NCI-H1092 treated with DMSO at 0.1 percent for 48 hours (cell line): ENCODE data around the gene CPA1.
"Not testable (repeated sequence)": the region's sequence is repeated elsewhere in the genome, so short reads cannot be mapped to it uniquely, and the experiment has no call there.

Source experiments
- DNase-seq: peaks from one replicate; lab custom pipeline; 2025; lab: John Stamatoyannopoulos, UW

Gene CPA1

GRCh38 chr7:130372402-130373165 lies 7.7 kb upstream of the CPA1 start:
- no peak for DNase-seq

DNA sequence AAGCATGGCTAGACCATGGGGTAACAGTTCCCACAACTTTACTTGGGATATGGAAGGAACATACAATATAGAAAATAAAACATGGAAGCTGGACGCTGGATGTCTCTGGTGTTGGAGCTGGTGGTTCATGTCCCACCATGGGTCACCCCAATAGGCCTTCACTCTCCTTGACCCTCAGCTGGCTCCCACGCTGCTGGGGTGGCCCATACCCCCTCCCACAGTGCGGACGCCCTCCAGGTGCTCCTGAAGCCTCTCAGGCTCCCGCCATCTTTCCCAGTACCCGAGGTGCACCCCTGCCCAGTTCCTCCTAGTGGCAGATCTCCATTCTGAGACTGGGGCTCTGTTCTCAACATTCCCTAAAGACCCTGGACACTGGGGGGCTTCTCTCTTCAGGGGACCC lies 5.8 kb upstream of the CPA1 start:
- DNase-seq, result no peak

DNA sequence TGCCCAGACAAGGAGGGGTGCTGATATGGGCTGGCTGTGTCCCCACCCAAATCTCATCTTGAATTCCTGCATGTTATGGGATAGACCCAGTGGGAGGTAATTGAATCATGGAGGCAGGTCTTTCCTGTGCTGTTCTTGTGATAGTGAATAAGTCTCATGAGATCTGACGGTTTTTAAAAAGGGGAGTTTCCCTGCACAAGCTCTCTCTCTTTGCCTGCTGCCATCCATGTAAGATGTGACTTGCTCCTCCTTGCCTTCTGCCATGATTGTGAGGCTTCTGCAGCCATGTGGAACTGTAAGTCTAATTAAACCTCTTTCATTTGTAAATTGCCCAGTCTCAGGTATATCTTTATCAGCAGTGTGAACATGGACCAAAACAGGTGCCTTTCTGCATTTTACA lies 3.8 kb upstream of the CPA1 start:
- DNase-seq, result not testable (repeated sequence)

- DNase-seq, result no peak
These were observed 3.1 kb upstream of the CPA1 start for GRCh38 chr7:130377178-130377577.

- DNase-seq, result no peak
These were observed 1.3 kb upstream of the CPA1 start for GRCh38 chr7:130379019-130379418.

GRCh38 chr7:130379532-130379920 lies 768 bp upstream of the CPA1 start:
- no peak for DNase-seq

- DNase-seq, result no peak
These were observed 664 bp downstream of the CPA1 start for GRCh38 chr7:130380861-130381455.

GRCh38 chr7:130381468-130382312 lies 1.4 kb downstream of the CPA1 start:
- no peak for DNase-seq

DNA sequence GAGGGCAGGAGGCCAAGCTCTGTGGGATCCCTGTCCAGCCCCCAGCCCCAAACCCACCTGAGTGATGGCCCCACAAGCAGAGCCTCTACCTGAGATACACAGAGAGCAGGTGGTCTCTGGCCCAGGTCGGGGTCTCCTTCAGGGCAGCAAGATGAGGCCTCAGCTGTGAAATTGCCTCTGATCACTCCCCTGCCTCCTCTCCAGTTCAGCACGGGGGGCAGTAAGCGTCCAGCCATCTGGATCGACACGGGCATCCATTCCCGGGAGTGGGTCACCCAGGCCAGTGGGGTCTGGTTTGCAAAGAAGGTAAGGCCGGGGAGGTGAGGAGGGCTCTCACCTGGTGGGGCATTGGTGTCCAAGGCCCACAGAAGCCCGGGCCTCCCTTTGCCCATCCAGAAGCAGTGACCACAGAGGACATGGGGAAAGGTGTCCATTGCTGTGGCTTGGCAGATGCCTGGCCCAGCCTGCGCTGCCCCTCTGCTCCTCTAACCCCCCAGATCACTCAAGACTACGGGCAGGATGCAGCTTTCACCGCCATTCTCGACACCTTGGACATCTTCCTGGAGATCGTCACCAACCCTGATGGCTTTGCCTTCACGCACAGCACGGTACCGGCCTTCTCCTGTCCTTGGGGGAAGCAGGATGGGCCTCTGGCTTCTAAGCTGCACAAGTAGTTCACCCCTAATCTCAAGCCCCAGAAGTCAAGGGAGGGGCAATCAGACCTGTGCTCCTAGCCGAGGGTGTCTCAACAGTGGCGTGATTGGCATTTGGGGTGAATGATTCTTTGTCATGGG lies 3.1 kb downstream of the CPA1 start:
- no peak for DNase-seq

DNA sequence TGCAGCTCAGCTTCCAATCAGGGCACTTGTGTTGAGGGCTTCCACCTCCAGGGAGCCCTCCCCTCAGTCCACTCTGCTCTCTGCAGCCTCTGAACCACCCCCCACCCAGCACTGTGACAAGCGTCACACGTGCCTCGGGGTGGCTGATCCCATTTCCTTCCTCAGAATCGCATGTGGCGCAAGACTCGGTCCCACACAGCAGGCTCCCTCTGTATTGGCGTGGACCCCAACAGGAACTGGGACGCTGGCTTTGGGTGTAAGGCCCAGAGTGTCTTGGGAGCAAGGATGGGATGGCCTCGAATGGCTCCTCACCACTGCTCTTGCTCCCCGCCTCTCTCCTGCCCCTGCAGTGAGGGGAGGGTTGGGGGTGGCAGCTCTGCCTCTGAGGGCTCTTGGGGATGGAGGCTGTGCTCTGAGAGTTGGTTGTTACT lies 4.1 kb downstream of the CPA1 start:
- no peak for DNase-seq

DNA sequence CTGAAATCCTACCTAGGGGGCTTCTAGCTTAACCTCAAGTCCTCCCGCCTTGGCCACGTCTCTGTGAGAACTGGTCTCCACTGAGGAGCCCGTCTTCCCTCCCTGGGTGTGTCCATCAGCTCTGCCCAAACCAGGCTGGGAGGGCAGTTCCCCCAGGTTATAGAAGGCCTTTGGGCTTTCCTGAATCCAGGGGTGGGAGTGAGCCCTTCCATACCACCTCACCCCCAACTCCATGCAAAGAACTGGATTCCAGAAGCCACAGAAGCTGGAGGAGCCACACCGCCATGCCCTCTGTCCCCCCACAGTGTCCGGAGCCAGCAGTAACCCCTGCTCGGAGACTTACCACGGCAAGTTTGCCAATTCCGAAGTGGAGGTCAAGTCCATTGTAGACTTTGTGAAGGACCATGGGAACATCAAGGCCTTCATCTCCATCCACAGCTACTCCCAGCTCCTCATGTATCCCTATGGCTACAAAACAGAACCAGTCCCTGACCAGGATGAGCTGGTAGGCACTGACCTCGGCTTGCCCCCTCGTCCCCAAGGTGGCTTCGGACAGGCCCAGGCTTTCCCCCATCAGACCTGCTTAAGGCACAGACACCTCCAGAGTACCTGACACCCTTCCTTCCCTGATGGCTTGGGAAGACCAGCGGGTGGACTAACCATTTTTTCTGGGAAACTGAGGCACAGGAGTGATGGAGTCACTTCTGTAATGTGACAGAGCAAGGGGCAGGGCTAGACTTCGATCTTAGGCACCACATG lies 4.7 kb downstream of the CPA1 start:
- no peak for DNase-seq

DNA sequence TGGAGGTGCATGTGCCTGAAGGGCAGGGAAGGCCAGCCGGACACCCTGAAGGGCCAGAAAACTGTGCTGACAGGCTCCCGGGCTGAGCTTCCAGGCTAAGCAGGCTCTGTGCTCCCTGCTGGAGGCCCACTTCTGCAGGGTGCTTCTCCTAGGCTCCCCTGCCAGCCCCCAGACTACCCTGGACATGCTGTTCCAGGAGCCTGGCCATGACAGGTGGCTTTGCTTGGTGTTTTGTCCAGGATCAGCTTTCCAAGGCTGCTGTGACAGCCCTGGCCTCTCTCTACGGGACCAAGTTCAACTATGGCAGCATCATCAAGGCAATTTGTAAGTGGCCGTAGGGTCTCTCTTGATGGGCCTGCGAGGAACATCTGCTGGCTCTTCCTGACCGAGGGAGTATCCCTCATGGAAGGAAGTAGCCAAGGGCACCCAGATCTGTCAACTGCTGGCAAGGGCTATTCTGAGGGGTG lies 5.3 kb downstream of the CPA1 start:
- DNase-seq, result no peak

DNA sequence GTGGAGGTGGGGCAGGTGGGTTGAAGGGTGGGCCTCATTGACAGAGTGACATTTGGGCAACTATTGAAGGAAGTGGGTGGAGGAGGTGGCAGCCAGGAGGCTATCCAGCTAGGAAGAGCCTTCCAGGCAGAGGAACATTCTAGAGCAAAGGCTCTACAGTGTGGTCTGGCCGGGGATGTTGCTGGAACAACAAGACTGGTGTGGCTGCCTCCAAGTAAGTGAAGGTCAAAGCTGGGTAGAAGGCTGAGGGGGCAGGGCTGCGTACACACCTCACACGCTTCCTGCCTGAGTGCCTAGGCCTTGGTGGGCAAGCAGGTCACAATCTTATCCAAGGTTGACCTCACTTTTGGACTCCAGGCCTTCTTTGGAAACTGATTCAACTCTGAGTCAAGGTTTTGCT lies 6.6 kb downstream of the CPA1 start:
- no peak for DNase-seq

GRCh38 chr7:130387306-130387627 lies 7.0 kb downstream of the CPA1 start:
- no peak for DNase-seq

DNA sequence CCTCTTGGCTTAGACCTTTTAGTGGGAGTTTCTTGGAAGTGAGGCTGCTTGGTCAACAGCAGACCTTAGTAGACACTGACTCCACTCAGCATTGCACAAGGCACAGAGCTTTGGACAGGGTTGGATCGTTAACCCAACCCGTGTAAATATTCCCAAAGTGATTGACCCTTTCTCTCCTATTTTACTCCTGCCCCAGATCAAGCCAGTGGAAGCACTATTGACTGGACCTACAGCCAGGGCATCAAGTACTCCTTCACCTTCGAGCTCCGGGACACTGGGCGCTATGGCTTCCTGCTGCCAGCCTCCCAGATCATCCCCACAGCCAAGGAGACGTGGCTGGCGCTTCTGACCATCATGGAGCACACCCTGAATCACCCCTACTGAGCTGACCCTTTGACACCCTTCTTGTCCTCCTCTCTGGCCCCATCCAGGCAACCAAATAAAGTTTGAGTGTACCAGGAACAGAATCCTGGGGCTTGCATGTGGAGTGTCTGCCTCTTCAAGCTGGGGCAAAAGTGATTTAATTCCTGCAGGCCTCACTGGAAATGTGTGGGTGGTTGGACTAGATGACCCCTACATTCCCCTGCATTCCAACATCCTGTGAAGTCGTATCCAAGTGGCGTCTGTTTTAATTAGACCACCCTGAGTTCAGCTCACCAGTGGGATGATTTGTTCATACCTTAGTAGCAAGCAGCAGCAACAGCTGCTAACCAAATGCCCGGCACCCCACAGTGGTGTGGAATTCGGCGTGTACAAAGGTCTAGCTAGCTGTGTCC lies 7.5 kb downstream of the CPA1 start:
- no peak for DNase-seq

DNA sequence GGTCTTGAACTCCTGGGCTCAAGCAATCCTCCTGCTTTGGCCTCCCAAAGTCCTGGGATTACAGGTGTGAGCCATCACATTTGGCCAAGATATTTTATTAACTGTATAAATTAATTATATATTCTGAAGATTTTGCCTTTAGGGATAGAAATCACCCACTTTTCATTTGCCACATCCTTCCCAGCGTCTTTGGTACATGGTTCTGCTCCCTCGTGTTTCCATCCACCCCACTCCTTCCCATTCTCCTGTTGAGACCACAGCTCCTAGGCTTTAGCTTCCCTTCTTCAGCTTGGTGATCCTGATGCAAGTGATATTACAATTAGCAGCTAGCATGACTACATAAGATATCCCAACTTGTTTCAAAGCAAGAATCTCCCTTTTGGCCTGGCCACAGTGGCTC lies 8.4 kb downstream of the CPA1 start:
- DNase-seq, result no peak

DNA sequence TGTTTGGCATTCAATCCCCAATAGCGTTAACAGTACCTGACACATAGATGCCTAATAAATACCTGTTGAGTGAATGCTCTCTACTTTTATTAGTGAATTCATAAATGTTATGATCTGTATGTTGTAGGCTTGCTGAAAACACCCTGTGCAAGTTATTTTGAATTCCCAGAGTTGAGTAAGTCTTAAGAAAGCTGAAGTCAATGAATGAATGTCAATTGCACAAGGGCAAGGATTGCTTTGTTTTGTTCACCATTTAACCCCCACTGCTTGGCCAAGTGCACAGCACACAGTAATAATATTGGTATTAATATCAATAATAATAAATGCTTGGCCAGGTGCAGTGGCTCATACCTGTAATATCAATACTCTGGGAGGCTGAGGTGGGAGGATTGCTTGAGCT lies 10.2 kb downstream of the CPA1 start:
- DNase-seq, result no peak

GRCh38 chr7:130393101-130393561 lies 12.8 kb downstream of the CPA1 start:
- DNase-seq, result no peak

DNA sequence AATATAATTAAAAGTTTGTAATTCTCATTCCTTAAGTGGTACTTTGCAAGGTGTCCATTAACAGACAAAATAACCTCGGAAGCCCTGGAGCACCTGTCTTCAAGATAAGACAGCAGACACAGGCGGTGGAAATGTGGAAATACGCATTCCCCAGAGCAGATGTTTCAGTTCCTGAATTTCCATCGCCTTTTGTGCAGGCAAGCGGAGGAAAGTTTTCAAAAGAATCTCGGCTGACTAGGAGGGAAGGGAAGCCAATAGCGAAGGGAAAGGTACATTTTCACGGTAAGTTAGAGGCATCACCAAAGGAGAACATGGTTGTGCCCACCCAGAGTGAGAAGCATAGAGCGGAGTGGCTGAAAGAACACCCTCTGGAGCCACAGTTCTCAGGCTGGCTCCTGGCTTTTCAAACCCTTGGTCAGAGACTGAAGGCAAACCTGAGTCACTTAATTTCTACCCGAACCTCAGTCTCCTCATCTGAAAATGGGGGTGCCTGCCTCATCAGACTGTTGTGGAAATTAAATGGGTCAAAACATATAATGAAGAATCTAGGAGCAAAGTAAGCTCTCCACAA lies 13.6 kb downstream of the CPA1 start:
- DNase-seq, result no peak
